Neural progenitor cell (in vitro differentiated cells): Measurements from ENCODE around the gene FGL2.

ENCODE experiments used
- CTCF ChIP-seq: fragments of 200-600 bp; sonication (generic); IDR thresholded peaks from 2 replicates; pipeline ENCODE4 v1.5.1; 2017; ENCODE audit warnings: antibody characterized with exemption, mild to moderate bottlenecking
- EZH2 ChIP-seq: fragments of 200-600 bp; sonication (generic); IDR thresholded peaks from 2 replicates; pipeline ENCODE4 v1.6.1; 2017; ENCODE audit warnings: antibody characterized with exemption, mild to moderate bottlenecking, moderate library complexity
- EZH2phosphoT487 ChIP-seq: fragments of 200-600 bp; sonication (generic); IDR thresholded peaks from 2 replicates; pipeline ENCODE4 v1.6.1; 2017; ENCODE audit warnings: antibody characterized with exemption

DNA sequence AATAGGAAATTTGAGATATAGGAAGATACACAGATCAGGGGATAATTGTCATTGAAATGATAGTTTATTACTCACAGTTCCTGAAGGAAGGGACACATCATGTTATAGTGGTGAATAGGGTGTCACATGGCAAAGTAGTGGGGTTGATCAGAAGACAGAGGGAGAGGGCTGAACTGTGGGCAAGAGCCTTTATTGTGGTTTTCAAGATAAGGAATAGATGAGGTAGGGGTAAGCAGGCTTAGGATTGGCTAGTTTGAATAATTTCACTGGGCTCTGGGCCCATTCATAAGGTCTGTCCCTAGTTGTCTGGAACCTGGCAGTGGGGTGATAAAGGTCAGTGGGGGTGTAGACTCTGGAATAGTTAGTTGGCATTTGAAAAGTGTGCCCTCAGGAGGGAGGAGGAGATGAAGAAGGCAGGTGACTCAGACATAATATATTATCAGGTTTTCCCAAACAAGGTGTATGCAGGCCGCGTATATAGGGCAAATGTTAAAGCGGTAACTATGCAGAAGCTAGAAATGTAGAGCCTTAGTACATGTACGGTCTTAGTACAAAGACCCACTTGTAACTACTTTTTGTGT lies 18.5 kb downstream of the FGL2 start:
- TF ChIP-seq CTCF (no peak), EZH2phosphoT487 (no peak), EZH2 (no peak)
